ENCODE results near the gene NFIX.
A peak's percentile ranks its signal among the peaks of the same experiment; 100 is the strongest.

The NFIX gene

DNA sequence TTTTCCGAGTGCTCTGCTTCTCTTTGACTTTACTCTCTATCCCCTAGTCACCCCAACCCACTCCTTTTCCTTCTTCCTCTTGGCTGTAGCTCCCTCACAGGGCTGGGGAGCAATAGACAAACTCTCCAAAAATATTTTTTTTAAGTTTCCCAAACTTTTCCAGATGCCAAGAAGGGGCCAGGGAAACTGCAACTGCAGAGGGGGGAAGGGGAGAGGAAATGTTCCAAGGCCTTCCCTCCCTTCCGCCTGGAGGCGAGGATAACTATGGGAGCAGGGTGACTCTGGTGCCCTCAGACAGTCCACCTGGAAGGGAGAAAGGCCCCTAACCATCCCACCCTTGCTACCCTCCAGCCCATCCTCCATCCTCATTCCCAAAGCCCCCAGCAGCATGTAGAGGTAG, 58.0 kb downstream of the NFIX start:
- no peak for DNase-seq

DNA sequence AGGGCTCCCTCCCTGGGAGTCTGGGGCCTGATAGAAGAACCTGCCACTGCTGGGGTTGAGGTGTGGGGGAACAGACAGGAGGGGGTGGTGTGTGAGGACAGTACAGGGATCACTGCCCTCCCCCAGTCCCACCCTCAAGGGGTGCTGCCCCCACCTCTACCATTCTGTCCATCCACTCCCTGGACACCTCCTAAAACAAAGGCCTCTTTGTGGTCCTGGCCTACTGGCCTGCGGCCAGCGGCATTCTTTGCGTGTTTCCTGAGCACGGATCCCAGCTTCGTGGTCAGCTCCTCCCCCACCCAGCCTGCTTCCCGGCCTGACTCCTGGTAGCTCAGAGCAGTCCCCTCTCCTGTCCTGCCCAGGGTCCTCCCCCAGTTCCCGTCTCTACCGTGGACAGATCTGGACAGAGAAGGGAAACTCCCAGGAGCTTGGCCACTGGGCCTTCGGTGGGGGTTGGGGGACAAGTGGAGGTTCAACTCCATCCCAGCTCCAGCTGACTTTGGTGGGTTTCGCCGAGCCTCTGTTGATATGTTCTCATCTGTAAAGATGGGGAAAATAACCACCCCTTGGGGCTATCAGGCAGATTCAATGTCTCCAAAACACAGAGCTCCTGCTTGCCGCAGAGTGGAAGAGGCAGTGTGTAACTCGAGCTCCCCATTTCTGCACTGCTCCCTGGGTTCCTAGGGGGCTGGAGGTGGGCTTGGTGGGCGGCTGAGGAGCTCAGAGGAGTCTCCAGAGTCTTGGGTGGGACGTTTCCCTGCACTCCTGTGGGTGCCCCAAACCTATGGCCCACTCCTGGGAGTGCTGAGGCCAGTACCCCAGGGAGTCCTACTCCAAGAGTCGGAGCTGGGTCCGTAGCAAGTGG, 58.7 kb downstream of the NFIX start:
- peak in 38 of 51 donors; percentile 11 to 82 (median 54) for DNase-seq

DNA sequence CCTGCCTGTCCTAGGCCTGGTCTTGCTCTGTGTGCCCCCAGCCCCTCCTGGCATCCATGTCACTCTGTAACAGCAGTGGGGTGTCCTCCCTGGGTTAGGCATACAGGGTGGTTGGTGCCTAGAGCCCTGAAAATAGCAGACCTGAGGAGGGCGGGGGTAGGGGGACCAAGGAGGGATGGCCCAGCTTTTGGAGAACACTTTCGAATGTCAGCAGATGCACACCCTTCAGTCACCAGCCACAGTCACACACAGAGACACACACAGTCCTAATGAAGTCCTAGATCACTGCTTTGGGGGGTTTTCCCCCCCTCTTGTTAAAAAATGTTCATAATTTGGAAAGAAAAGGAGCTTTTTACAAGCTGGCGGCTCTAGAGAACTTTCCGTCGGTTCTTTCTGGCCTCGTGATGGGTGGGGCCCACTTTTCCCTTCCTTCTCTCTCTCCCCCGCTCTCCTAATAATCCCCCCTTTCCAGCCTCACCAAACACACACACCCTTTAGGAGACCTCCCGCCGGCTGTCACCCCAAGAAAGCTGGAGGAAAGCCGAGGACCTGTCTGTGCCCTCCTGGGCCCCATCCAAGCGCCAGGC, 59.4 kb downstream of the NFIX start:
- DNase-seq: peak in 1 of 51 donors; percentile 38

DNA sequence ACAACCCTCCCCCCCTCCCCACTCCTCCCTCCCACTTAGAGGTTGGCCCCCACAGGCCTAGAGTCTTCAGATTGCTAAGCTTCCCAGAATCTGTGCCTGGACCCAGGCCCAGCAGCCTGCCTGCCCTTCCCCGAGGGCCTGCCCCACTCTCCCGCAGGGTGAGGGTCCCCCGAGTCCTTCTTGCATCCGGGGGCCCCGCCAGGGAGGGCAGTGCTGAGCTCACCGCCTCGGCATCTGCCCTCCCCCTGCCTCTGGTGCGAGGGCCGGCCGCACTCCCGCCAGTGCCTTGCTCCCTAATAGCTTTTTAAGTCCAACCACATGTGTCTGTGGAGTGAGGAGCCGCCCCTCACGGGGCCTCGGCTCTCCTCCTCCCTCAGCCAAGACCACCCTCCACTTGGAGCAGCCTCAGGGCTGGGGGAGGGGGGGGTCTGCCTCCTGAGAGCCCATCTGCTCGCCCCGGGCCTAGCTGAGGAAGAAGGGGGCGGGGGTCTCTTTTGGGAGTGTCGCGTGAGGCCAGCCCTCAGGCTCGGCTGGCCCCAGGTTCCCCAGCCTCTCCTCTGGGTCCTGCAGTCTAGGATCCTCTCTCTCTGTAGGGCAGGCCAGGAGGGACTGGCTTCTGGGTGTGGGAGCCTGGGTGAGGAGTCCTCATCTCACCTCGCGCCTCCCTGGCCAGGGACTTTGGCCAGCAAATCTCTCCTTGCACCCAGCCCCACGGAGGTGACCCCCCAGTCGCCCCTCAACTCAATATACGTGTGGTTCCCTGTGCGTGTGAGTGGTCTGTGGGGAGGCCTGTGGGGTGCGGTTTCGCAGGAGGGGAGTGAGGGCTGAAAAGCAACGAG, 60.2 kb downstream of the NFIX start:
- DNase-seq: peak in 20 of 51 donors; percentile 14 to 73 (median 40)

DNA sequence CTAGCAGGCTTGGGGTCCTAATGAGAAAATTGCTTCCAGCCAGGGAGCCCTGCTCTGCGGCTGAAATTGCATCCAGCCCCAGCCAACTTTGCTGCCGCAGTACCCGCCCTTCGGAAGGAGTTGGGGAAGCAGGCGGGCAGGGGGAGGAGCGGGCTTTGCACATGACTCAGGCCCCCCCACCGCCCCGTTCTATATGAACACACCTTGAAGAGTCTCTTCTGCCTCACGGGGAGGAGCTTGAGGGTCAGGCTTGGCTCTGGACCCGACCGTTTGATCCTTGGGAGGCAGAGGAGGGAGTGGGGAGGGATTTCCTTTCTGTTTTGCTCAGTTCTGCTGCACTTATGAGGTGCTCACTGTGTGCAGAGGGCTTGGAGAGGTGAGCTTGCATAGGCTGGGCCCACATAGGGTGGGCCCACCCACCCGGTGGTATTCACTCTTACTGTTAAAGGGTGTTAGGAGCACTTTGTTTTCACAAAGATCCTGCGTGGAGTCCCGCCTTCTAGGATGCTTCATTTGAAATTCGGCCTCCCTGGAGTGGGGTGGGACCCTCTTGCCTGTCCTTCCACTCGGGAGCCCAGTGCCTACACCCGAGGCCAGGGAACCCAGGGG, 60.9 kb downstream of the NFIX start:
- DNase-seq: no peak

DNA sequence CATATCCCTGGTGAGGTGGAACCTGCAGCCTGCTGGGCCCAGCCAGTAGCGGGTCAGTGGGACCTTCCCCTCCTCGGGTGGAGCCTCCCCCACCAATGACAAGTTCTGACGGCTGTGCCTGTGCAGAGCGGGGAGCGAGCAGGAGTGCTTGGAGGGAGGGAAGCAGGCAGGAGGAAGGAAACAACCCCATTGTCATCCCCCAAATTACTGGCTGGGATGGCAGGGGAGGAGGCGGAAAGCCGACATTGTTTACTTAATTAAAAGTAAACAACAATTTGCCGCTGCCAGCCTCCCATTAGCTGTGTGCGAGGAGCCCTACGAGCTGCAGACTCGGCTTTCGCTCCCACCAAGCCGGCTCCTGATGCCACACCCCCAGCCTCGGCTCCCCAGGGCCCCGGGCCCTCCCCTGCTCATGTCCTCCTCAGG, 61.9 kb downstream of the NFIX start:
- DNase-seq: peak in 1 of 51 donors; percentile 29

DNA sequence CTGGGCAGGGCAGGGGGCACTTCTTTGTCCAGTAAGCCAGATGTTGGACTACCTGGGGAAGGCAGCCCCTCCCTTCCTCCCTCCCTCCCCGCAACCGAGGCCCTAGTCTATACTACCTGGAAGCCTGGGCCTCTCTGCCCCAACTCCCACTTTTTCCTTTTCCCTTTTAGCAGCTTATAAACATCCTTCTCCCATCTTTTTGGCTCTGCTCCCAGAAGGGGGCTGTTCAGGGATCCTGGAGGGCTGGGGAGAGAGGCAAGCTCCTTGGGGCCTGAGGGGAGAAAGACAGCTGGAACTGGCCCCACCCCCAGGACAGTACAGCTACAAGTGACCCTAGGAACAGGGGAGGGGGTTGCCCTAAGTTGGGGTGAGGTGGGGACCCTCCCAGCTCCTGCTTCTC, 62.5 kb downstream of the NFIX start:
- no peak for DNase-seq

DNA sequence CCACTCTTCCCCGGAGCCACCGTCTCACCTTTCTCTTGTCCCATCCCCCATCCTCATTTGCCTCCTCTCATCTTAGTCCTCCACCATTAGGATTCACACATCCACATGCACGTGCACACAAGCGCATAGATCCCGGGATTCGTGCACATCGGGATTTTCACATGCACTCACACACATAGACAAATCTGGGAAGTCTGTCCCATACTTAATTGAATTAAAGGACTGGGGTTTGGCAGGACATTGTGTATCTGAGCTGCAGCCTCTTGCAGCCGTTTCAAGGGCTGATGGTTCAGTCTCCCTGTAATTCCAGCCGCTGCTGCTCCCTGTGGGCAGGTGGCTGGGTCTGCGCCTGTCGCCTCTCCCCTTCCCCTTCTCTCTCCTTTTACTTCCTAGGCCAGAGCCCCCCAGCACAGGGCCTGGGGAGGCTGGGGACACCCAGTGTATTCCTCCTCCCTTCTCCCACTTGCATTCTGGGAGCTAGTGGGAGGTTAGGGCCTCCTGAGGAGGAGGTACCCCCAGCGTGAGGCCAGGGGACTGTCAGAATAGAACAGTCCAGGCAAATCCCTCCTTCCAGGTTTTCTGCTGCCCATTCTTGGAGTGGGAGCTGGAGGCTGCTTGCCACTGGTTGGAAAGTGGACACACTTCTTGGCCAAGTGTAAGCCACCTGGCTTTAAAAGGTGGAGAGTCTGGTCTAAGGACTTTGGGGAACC, 63.8 kb downstream of the NFIX start:
- no peak for DNase-seq

DNA sequence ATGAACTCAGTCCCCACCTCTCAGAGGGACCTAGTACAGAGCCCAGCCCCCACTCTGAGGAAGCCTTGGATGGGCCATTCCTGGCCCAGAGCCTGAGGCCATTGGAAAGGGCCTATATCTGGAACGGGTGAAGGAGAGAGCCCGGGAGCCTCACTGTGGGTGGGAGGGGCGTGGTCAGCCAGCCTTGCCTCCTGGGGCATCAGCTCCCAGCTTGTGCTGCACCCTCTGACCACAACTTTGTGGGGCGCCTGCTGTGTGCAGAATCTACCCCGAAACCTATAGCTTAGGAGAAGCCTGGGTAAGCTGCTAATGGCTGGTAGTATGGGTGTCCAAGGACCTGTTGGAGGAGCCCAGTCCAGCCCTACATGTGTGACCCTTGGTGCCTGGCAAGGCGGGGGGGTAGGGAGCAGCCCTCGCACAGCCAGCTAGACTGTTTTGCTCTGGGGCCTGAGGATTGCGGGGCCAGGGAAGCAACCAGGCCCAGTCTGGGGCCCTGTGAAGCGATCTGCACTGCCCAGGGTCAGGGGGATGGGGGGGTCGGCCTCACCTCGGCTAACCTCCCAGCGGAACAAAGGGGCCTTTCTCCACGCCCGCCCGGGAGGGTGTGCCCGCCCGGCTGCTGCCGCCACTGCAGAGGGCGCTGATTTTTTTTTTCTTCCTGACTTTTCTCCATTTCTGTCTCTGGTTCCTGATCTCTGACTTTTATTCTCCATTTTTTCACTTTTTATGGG, 65.1 kb downstream of the NFIX start:
- peak in 34 of 51 donors; percentile 17 to 75 (median 54) for DNase-seq

DNA sequence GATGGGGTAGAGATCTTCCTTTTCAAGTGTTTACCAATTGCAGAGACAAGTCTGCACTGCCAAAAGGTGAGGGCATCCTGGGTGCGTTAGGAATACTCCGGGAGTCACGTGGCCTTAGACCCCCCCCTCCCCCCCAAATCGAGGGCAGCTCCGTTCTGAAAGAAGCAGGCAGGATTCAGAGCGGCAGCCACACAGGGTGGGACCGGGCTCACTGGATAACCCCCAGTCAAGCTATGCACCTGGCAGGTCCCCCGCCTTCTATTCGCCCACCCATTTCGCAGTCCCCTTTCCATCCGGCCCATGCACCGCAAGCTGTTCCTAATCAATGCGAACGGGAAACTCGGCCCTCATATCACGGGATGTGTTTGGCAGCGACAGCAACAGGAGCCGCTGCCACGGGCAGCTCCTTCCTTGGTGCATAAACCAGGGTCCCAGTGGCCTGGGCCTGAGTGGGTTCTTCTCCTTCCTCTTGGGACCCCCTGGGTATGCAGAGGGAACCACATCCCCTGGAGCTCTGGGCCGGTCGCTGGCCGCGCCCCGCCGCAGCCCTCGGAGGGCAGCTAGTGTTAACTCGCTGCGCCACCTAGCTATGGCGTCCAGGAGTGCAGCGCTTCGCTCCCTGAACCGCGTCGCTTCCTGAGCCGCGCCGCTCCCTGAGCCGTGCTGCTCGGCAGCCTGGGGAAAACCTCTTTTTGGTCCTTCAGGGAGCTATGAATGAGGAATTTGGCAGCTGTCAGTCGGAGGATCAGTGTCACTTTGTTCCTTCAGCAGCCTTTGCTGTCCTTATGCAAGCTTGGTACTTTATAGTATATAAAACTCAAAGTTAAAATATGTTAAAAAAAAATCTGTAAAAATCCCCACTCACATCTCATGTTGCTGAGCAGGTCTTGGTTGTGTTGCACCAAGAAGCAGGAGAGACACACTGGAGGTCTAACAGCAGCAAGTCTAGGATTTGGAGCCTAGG, 66.0 kb downstream of the NFIX start:
- DNase-seq: peak in 49 of 51 donors; percentile 32 to 94 (median 76)

DNA sequence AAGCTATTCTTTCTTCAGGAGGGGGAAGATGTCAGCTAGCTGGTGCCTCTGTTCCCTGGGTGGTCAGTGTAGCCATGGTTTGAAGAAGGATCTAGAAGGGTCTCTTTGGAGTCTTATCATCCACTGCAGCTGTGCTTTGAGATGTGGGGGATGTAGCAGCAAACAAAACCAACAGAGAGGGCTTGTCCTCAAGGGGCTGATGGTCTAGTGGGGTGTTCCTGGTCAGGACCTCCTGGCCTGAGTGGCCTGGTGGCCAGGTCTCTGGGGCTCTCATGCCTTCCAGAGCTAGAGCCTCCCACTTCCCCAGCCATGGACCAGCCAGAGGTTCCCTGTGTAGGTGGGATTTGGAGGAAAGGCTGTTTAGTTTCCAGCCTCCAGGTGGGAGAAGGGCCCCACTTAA, 67.0 kb downstream of the NFIX start:
- no peak for DNase-seq

DNA sequence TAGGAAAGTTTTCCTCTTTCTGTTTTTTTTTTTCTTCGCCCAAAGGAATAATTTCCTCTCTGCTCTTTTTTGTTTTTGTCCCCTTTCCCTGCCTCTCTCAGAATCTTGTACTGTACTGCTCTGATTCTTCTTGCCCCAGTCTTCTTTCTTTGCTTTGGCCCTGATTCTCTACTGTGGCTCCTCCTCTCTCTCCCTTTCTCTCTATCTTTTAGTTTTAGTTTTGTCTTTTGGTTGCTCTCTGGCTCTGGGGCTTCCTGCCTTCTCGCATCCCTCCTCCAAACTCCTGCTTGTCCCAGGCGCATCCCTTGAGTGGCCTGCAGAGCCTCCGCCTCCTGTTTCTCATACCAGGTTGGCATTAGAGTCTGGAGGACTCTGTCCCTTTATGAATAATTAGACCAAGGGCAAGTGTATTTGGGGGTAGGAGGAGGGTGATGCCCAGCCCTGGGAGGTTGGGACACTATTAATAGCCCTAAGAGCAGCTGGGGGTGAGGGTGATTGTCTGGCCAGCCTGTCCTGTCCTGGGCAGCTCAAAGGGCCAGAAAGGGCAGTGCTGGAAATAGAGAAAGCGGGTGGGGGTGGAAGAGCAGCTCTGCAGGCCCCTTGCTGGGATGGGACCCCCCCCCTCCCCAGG, 68.3 kb downstream of the NFIX start:
- DNase-seq: peak in 12 of 51 donors; percentile 27 to 72 (median 54)

DNA sequence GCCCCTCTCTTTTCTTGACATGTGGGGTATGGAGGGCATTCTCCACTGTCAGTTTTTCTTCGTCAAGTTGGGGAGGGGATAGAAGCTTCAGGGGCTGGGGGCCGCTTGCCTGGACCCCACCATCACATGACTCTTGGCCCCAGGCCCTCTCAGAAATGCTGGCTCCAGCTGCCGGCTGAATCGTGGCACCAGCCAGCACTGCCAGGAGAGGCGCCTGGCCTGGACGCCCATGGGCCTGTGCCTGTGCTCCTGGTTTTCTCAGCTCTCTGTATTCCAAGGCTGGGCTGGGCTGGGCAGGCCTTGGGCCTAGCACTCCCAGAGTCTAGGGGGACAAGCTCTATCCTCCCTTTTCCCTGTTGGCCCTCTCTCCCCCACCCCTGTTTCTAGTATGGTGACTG, 68.8 kb downstream of the NFIX start:
- DNase-seq: peak in 18 of 51 donors; percentile 15 to 72 (median 47)

DNA sequence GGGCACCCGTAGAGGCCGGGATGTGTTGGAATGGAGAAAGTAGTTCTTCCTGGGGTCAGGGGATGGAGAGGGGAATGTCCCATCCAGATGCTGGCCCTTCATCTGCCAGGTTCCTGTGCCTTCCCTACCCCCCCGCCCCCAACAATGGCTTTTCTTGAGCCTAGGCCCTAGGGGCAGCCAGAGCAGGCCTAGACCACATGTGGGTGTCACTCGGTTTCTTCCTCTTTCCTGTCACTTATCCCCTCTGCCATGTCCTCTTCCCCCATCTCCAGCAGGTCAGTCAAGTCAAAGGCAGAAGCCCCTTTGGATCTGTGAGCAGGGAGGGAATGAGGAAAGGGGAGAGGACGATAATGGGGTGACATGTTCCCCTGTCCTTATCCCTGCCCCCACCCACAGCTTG, 71.0 kb downstream of the NFIX start:
- DNase-seq: no peak

DNA sequence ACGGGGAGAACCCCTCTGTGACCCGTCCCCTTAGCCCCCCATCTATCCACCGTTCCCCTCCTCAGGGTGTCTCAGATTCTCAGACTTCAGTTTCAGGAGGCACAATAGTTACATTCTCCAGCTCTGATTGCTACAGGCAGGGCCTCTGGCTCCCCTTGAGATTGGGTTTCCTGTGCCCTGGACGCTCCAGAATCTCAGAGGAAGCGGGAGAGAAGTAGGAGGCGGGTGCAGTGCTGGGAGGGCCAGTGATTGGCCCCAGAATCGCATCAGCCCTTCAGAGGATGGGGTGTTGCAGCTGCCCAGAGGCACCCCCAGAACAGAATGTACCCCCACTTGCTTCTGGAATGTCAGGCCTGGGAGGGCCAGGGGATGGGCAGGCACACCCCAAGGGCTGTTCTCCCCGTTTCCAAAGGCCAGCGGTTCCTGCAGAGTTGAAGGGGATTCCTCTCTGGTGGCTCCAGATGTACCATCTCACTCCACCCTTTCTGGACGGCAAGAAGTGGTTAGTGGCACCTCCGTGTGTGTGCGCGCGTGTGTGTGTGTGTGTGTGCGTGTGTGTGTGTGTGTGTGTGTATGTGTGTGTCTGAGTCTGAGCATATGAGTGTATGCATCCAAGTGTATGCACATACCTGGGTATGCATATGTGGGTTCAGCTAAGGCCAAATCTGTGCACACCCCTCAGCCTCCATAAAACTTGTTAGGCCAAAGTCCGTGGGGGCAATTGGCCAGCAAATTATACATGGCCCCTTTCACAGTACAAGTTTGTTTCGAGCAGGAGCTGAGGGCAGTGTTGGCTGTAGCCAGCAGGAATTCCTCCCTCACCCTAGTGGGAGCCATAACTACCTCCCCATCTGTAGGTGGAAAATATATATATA, 71.9 kb downstream of the NFIX start:
- DNase-seq: no peak

DNA sequence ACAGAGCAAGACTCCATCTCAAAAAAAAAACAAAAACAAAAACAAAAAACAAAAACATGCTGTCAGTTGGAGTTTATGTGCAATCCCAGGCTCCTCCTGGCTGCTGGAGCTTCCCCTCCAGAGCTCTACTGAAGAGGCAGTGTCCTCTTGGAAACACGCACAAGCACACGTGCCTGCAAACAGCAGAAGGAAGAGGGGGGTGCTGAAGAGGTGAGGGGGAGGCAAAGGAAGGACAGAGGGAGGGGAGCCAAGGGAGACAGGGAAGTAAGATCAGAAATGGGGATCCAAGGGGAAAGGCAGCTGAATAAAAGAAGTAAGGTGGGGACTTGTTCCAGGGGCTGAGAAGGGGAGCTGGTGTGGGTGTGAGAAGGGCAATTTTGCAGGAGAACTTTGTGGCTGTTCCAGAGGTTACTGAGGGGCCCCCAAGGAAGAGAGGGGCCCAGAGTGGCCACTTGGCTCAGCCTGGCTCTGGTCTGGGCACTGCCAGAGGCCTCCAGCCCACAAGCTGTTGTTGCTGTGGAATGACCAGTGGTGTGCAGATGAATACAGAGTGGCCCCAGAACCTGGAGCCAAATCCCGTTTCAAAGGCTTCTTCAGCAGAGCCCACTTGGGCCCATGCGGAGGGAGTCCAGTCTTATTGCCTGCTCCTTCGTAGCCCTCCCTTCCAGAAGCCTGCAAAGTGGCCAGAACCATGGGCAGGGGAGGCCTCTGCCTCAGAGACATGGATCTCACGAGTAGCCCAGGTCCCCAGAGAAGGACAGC, 73.0 kb downstream of the NFIX start:
- peak in 34 of 51 donors; percentile 14 to 84 (median 46) for DNase-seq
